PC-9 (cell line): ENCODE results near the gene AMDHD2. TPM values are rescaled to one million over a fixed set of nuclear protein-coding genes. Genes with fewer than 3 reads are reported as not detected.

Source experiments
- BruUV-seq: library from RNA; stranded (reverse); fragments of 400-500 nt; replicated peaks from 2 replicates; lab custom pipeline; 2021; lab: Mats Ljungman, UMichigan
- CTCF ChIA-PET: fragments of 300-600 bp; sonication (Branson Sonifier 250); formaldehyde crosslinking; loops from one replicate; lab custom pipeline; 2022; ENCODE audit warnings: antibody characterized with exemption; lab: Charles Lee
- POLR2A ChIA-PET: fragments of 300-600 bp; sonication (Branson Sonifier 250); formaldehyde crosslinking; loops from one replicate; lab custom pipeline; 2022; ENCODE audit warnings: antibody characterized with exemption; ENCODE audit not compliant: unreplicated experiment; lab: Charles Lee
- DNase-seq, 2 experiments: peaks; one replicate each; pipeline versions ENCODE4 v3.0.0 to v3.0.0-alpha.2; 2015 to 2022; ENCODE audit warnings: mixed read lengths in 1 of 2
- H2AFZ ChIP-seq: fragments of 200-600 bp; sonication (generic); 2 replicates; pipeline ENCODE4 v1.8.1; 2017; ENCODE audit warnings: antibody characterized with exemption
- H3F3A ChIP-seq: fragments of 200-600 bp; sonication (generic); 2 replicates; pipeline ENCODE4 v1.8.1; 2017; ENCODE audit warnings: antibody characterized with exemption, mild to moderate bottlenecking, low read depth; ENCODE audit not compliant: insufficient read depth
- H3K27ac ChIP-seq: fragments of 200-600 bp; sonication (generic); 2 replicates; pipeline ENCODE4 v1.6.1; 2016; ENCODE audit warnings: mixed run types
- H3K27me3 ChIP-seq: fragments of 200-600 bp; sonication (generic); 2 replicates; pipeline ENCODE4 v1.6.1; 2016; ENCODE audit warnings: low read depth, mixed run types; ENCODE audit not compliant: insufficient read depth
- H3K36me3 ChIP-seq: fragments of 200-600 bp; sonication (generic); 2 replicates; pipeline ENCODE4 v1.6.1; 2016; ENCODE audit warnings: low read depth, mixed run types
- H3K4me1 ChIP-seq: fragments of 200-600 bp; sonication (generic); replicated peaks from 2 replicates; pipeline ENCODE4 v1.6.1; 2016; ENCODE audit warnings: mixed run types; ENCODE audit not compliant: insufficient read depth
- H3K4me2 ChIP-seq: fragments of 200-600 bp; sonication (generic); 2 replicates; pipeline ENCODE4 v1.6.1; 2017; ENCODE audit warnings: mixed run types
- H3K4me3 ChIP-seq: fragments of 200-600 bp; sonication (generic); 2 replicates; pipeline ENCODE4 v1.6.1; 2016; ENCODE audit warnings: mixed run types
- H3K79me2 ChIP-seq: fragments of 200-600 bp; sonication (generic); 2 replicates; pipeline ENCODE4 v1.6.1; 2017; ENCODE audit warnings: low read depth, mixed run types
- H3K9me2 ChIP-seq: fragments of 200-600 bp; sonication (generic); 2 replicates; pipeline ENCODE4 v1.8.1; 2017; ENCODE audit warnings: mild to moderate bottlenecking; ENCODE audit not compliant: insufficient read depth
- H3K9me3 ChIP-seq: fragments of 200-600 bp; sonication (generic); 2 replicates; pipeline ENCODE4 v1.8.1; 2016; ENCODE audit warnings: low read depth; ENCODE audit not compliant: insufficient read depth
- H4K20me1 ChIP-seq: fragments of 200-600 bp; sonication (generic); 2 replicates; pipeline ENCODE4 v1.8.1; 2017; ENCODE audit not compliant: insufficient read depth
- CTCF ChIP-seq: fragments of 200-600 bp; sonication (generic); conservative IDR thresholded peaks from 2 replicates; pipeline ENCODE4 v1.6.1; 2017; ENCODE audit warnings: mixed run types, antibody characterized with exemption, mild to moderate bottlenecking, moderate library complexity
- EZH2 ChIP-seq: fragments of 200-600 bp; sonication (generic); IDR thresholded peaks from 2 replicates; pipeline ENCODE4 v1.8.0; 2017; ENCODE audit warnings: antibody characterized with exemption, low read depth
- intact Hi-C: fragments of 100-400 bp; cut with micrococcal nuclease; formaldehyde crosslinking; loops from one replicate; pipeline ENCODE4 v1.10.0; 2022; ENCODE audit not compliant: unreplicated experiment
- total RNA-seq: library from RNA; stranded (reverse); gene quantifications from 2 replicates; pipeline ENCODE4 v1.2.3, GENCODE V29; 2021

The AMDHD2 gene
- total RNA-seq, 1 experiment from 2014 or later: 47.9 TPM

GRCh38 chr16:2529061-2529931 lies 9.1 kb downstream of the AMDHD2 start:
- intact Hi-C loops: no loop called here
- BruUV-seq: no TSS peak
- Histone ChIP-seq H3K9me2 (no peaks in the 10 kb centered on the region), H2AFZ (no peak overlapping the region), H3K4me2 (no peak overlapping the region), H3K9me3 (no peaks in the 10 kb centered on the region), H3K4me3 (no peak overlapping the region), H4K20me1 (no peaks in the 10 kb centered on the region), H3K4me1 (peaks cover 10% of the 10 kb centered on the region; the same call in 1 of the 2 replicates), H3K79me2 (no peaks in the 10 kb centered on the region), H3K27ac (no peak overlapping the region), H3F3A (peaks cover 13% of the 10 kb centered on the region; the same call in 1 of the 2 replicates), H3K36me3 (no peaks in the 10 kb centered on the region), H3K27me3 (no peaks in the 10 kb centered on the region)
- POLR2A ChIA-PET: no interaction called here
- DNase-seq: no peak
- CTCF ChIA-PET: interaction anchor here (0.6 kb wide), 1 partner anchor 1090 kb away, joined by 12 read pairs; no protein-coding TSS in a partner anchor
- no peak for TF ChIP-seq EZH2
- TF ChIP-seq CTCF: no peak

- no peaks in the 10 kb centered on the region for H4K20me1 ChIP-seq
- BruUV-seq: no TSS peak
- CTCF ChIA-PET: no interaction called here
- TF ChIP-seq EZH2: no peak
- no peak for TF ChIP-seq CTCF
- POLR2A ChIA-PET: interaction anchor here (0.6 kb wide), 1 partner anchor 312 kb away, joined by 3 read pairs; no protein-coding TSS in a partner anchor
- no peak overlapping the region for H3K4me2 ChIP-seq
- no peak for DNase-seq
- H3K9me3 ChIP-seq: no peaks in the 10 kb centered on the region
- H3K27me3 ChIP-seq: no peaks in the 10 kb centered on the region
- peaks cover 10% of the 10 kb centered on the region; the same call in 1 of the 2 replicates for H3K4me1 ChIP-seq
- H3K79me2 ChIP-seq: no peaks in the 10 kb centered on the region
- intact Hi-C loops: no loop called here
- no peak overlapping the region for H2AFZ ChIP-seq
- H3K9me2 ChIP-seq: no peaks in the 10 kb centered on the region
- no peak overlapping the region for H3K4me3 ChIP-seq
- H3K36me3 ChIP-seq: no peaks in the 10 kb centered on the region
- no peak overlapping the region for H3K27ac ChIP-seq
- H3F3A ChIP-seq: peaks cover 17% of the 10 kb centered on the region; the same call in 1 of the 2 replicates
Observed at GRCh38 chr16:2529961-2530628, 9.9 kb downstream of the AMDHD2 start.

- ChIA-PET POLR2A (interaction anchor here (0.6 to 0.7 kb wide), 3 partner anchors 8 to 748 kb away, joined by 3 to 16 read pairs (median 5); partner anchors contain the start of genes NUBP2 and SPSB3), CTCF (interaction anchor here (0.6 kb wide), 1 partner anchor 52 kb away, joined by 4 read pairs; no protein-coding TSS in a partner anchor)
- no TSS peak for BruUV-seq
- Histone ChIP-seq H3F3A (peaks cover 19% of the 10 kb centered on the region; the same call in 1 of the 2 replicates), H3K27me3 (no peaks in the 10 kb centered on the region), H3K9me3 (no peaks in the 10 kb centered on the region), H3K79me2 (no peaks in the 10 kb centered on the region), H3K9me2 (no peaks in the 10 kb centered on the region), H4K20me1 (no peaks in the 10 kb centered on the region), H2AFZ (no peak overlapping the region), H3K36me3 (no peaks in the 10 kb centered on the region), H3K4me2 (peak overlapping the region; percentile 85; the same call in 1 of the 2 replicates), H3K4me3 (no peak overlapping the region), H3K4me1 (peaks cover 10% of the 10 kb centered on the region; the same call in 1 of the 2 replicates), H3K27ac (peak overlapping the region; percentile 38; the same call in 1 of the 2 replicates)
- no peak for DNase-seq
- no peak for TF ChIP-seq CTCF
- TF ChIP-seq EZH2: no peak
- intact Hi-C loops: no loop called here
Observed at GRCh38 chr16:2530629-2531318, 10.6 kb downstream of the AMDHD2 start.
